ENCODE results near the gene HMGCLL1. TPM values are rescaled to one million over a fixed set of nuclear protein-coding genes. Genes with fewer than 3 reads are reported as not detected.

Gene HMGCLL1
- total RNA-seq, 6 donors from 2014 or later: 0.98 to 4.3 (median 2.0) TPM

- ATAC-seq (ENCODE audit: low FRiP score in 2 of 2) (no peak), DNase-seq (no peak)
- Histone ChIP-seq H3K9me3 (no peaks in the 10 kb centered on the region), H3K27ac (no peak overlapping the region), H3K4me3 (no peak overlapping the region), H3K4me1 (no peaks in the 10 kb centered on the region), H3K27me3 (no peaks in the 10 kb centered on the region), H3K36me3 (no peaks in the 10 kb centered on the region)
- TF ChIP-seq POLR2AphosphoS5 (IDR thresholded peaks at IDR 0.05): no peak
- TF ChIP-seq, protein P1, sequence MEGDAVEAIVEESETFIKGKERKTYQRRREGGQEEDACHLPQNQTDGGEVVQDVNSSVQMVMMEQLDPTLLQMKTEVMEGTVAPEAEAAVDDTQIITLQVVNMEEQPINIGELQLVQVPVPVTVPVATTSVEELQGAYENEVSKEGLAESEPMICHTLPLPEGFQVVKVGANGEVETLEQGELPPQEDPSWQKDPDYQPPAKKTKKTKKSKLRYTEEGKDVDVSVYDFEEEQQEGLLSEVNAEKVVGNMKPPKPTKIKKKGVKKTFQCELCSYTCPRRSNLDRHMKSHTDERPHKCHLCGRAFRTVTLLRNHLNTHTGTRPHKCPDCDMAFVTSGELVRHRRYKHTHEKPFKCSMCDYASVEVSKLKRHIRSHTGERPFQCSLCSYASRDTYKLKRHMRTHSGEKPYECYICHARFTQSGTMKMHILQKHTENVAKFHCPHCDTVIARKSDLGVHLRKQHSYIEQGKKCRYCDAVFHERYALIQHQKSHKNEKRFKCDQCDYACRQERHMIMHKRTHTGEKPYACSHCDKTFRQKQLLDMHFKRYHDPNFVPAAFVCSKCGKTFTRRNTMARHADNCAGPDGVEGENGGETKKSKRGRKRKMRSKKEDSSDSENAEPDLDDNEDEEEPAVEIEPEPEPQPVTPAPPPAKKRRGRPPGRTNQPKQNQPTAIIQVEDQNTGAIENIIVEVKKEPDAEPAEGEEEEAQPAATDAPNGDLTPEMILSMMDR (IDR thresholded peaks at IDR 0.05): no peak
- no peak for TF ChIP-seq POLR2A (IDR thresholded peaks at IDR 0.05)
- TF ChIP-seq EP300 (IDR thresholded peaks at IDR 0.05): no peak
- WGBS, 2 donors: 86 to 95% methylated on average over 1 of the region's 1 CpG
These were observed 105.3 kb downstream of the HMGCLL1 start for GRCh38 chr6:55473722-55474121.

GRCh38 chr6:55469951-55470366 is 109.0 kb downstream of the HMGCLL1 start:
- Histone ChIP-seq H3K9me3 (no peaks in the 10 kb centered on the region), H3K27me3 (no peaks in the 10 kb centered on the region), H3K4me1 (no peaks in the 10 kb centered on the region), H3K4me3 (no peak overlapping the region), H3K36me3 (no peaks in the 10 kb centered on the region), H3K27ac (peak overlapping the region in 1 of 4 donors; percentile 3)
- no peak for TF ChIP-seq POLR2AphosphoS5 (IDR thresholded peaks at IDR 0.05)
- TF ChIP-seq, protein P1 (IDR thresholded peaks at IDR 0.05): no peak
- no peak for TF ChIP-seq POLR2A (IDR thresholded peaks at IDR 0.05)
- TF ChIP-seq EP300 (IDR thresholded peaks at IDR 0.05): no peak
- no peak for ATAC-seq (ENCODE audit: low FRiP score in 2 of 2)
- no peak for DNase-seq
- WGBS, 2 donors: 65 to 66% methylated on average over 5 of the region's 5 CpGs

DNA sequence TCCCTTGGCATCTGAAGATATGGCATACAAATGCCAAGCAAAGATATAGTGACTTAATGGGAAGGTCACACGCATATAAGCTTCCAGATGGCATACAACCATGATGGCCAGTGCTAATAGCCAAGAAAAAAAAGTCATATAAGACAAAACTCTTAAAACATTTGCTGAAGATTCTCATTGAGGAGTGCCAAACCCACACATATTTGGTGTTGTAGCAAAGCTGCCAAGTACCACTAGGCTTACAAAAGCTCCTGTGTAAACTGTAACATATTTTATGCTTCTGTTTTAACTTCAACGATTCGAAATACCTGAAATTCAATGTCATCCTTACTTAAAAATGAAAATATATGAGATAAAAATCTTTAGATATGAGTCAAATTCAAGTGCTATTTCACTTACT is 123.0 kb downstream of the HMGCLL1 start:
- Histone ChIP-seq H3K27ac (no peak overlapping the region), H3K4me1 (no peaks in the 10 kb centered on the region), H3K36me3 (no peaks in the 10 kb centered on the region), H3K9me3 (no peaks in the 10 kb centered on the region), H3K27me3 (no peaks in the 10 kb centered on the region), H3K4me3 (no peak overlapping the region)
- no peak for ATAC-seq (ENCODE audit: low FRiP score in 2 of 2)
- 82% methylated on average over 3 of the region's 3 CpGs for WGBS, 2 donors
- no peak for DNase-seq
- TF ChIP-seq, protein P1 (IDR thresholded peaks at IDR 0.05): no peak
- TF ChIP-seq EP300 (IDR thresholded peaks at IDR 0.05) (no peak), POLR2A (IDR thresholded peaks at IDR 0.05) (no peak), POLR2AphosphoS5 (IDR thresholded peaks at IDR 0.05) (no peak)

DNA sequence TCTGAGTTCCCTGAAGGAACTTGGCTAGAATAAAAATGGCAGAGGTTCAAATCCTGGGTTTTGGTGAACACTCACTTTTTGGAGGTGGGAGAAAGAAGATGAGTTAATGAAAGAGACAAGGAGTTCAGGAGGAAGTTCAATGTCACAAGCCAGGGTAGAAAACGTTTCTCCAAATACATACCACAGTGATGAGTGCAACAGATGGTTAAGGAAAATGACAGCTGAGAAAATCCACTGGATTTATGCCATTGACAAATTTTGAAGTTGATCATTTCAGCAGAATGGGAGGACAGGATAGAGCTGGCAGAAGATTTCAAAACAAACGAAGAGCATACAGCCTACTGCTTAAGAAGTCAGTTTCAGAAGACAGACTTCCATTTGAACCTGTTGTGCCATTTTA is 129.0 kb downstream of the HMGCLL1 start:
- TF ChIP-seq, protein P1 (IDR thresholded peaks at IDR 0.05): no peak
- no peak for TF ChIP-seq EP300 (IDR thresholded peaks at IDR 0.05)
- Histone ChIP-seq H3K4me1 (no peaks in the 10 kb centered on the region), H3K27ac (no peak overlapping the region), H3K9me3 (no peaks in the 10 kb centered on the region), H3K27me3 (no peaks in the 10 kb centered on the region), H3K36me3 (no peaks in the 10 kb centered on the region), H3K4me3 (no peak overlapping the region)
- DNase-seq (no peak), ATAC-seq (ENCODE audit: low FRiP score in 2 of 2) (peak in 1 of 2 donors; percentile 50)
- 39 to 43% methylated on average over 2 of the region's 2 CpGs for WGBS, 2 donors

- H3K4me3 ChIP-seq: no peak overlapping the region
- DNase-seq: no peak
- H3K4me1 ChIP-seq: no peaks in the 10 kb centered on the region
- no peak overlapping the region for H3K27ac ChIP-seq
- ATAC-seq (ENCODE audit: low FRiP score in 2 of 2): no peak
- no peaks in the 10 kb centered on the region for H3K27me3 ChIP-seq
- TF ChIP-seq POLR2A (IDR thresholded peaks at IDR 0.05): no peak
- no peak for TF ChIP-seq POLR2AphosphoS5 (IDR thresholded peaks at IDR 0.05)
- no peak for TF ChIP-seq EP300 (IDR thresholded peaks at IDR 0.05)
- TF ChIP-seq, protein P1 (IDR thresholded peaks at IDR 0.05): no peak
- WGBS, 2 donors: 55 to 60% methylated on average over 3 of the region's 3 CpGs
- no peaks in the 10 kb centered on the region for H3K9me3 ChIP-seq
- H3K36me3 ChIP-seq: no peaks in the 10 kb centered on the region
These were observed 129.8 kb downstream of the HMGCLL1 start for GRCh38 chr6:55449225-55449624.
